GM12874 (cell line): ENCODE data around the gene NT5M.

Experiments used
- CTCF ChIP-seq: IDR thresholded peaks from 2 replicates; pipeline ENCODE4 v1.5.1; 2011; ENCODE audit warnings: low read depth, mild to moderate bottlenecking, control low read depth, low read length, moderate library complexity; ENCODE audit not compliant: insufficient read depth

Gene NT5M

GRCh38 chr17:17303010-17303846 lies at the start of gene NT5M:
Gene NT5M, plus strand, starts transcription at chr17:17303373. Its CDS starts 178 bp downstream, at chr17:17303551.
- no peak for TF ChIP-seq CTCF

GRCh38 chr17:17253406-17253805 lies 49.8 kb upstream of the NT5M start:
- no peak for TF ChIP-seq CTCF

- no peak for TF ChIP-seq CTCF
These were observed 49.1 kb upstream of the NT5M start for GRCh38 chr17:17254036-17254435.

- no peak for TF ChIP-seq CTCF
These were observed 46.9 kb upstream of the NT5M start for GRCh38 chr17:17256316-17256715.

- TF ChIP-seq CTCF, result no peak
These were observed 45.2 kb upstream of the NT5M start for GRCh38 chr17:17258011-17258410.

GRCh38 chr17:17258998-17259397 lies 44.2 kb upstream of the NT5M start:
- no peak for TF ChIP-seq CTCF

- no peak for TF ChIP-seq CTCF
These were observed 38.7 kb upstream of the NT5M start for GRCh38 chr17:17264430-17264829.
